Measurements from ENCODE around the gene PON3. TPM values are rescaled to one million over a fixed set of nuclear protein-coding genes. Genes with fewer than 3 reads are reported as not detected.
A peak's percentile ranks its signal among the peaks of the same experiment; 100 is the strongest.

PON3 gene
- total and polyA plus RNA-seq, 2 of the 13 experiments (the other 11 are each of a cell fraction or from before 2014, with no cell fraction given) = 23.6 to 37.8 TPM

DNA sequence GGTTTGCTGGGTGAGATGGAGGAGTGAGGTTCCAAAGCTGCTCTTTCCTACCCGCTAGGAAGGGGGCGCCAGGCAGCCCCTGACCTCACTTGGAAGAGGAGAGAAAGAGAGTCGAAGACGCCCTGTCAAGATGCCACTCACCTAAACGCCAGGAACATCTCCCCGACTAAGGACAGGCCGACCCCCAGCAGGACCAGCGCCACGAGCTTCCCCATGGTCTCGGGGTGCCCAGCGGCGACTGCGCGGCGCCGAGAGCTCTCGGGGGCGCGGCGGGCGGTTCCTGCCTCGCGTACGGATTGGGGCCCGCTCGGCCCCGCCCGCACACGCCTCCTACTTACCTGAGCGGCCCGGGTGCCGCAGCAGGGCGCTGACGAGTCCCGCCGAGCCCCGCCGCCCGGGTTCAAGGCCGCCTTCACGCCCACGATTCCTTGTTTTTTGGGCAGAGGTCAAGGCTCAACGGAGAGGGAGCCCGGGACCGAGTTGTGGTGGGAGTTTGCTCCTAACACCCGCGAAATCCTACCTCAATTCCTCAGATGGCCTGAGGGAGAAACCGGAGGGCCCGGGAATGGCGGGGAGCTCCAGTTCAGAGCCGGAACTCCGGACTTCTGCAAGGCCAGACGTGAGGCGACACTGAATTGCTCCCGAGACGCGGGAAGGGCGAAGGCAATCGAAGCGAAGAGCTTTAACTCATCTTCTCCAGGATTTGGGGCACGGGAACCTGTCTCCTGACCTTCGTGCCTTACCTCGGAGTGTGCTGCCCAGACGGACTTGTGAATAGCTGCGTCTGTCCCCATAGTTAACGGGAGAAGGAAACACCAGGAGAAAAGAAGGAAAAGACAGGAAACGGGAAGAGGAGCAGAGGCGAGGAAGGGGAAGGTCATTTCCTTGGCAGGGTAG lies at the start of gene PON3 (continued):
- TF ChIP-seq ONECUT2 (CRISPR knock-in tag; IDR thresholded peaks at IDR 0.05) (0 out of 2 replicates have a peak, but pooled peaks have one; percentile 8), ZNF768 (CRISPR knock-in tag; IDR thresholded peaks at IDR 0.05) (peak; percentile 40; the same call in 1 of the 2 replicates), TOPORS (CRISPR knock-in tag; IDR thresholded peaks at IDR 0.05) (0 out of 2 replicates have a peak, but pooled peaks have one; percentile 7), POLR2AphosphoS2 (IDR thresholded peaks at IDR 0.05; ENCODE audit: low read depth, low read length) (no peak), ZKSCAN8 (CRISPR knock-in tag; IDR thresholded peaks at IDR 0.05; ENCODE audit: borderline replicate concordance) (0 out of 2 replicates have a peak, but pooled peaks have one; percentile 31), ZNF225 (CRISPR knock-in tag; IDR thresholded peaks at IDR 0.05) (no peak), NFIB (CRISPR knock-in tag; IDR thresholded peaks at IDR 0.05; ENCODE audit: borderline replicate concordance) (0 out of 2 replicates have a peak, but pooled peaks have one; percentile 18), CREB1 (IDR thresholded peaks at IDR 0.05) (no peak), CREB1 (CRISPR knock-in tag; IDR thresholded peaks at IDR 0.05) (no peak), SIX4 (CRISPR knock-in tag; IDR thresholded peaks at IDR 0.05) (0 out of 2 replicates have a peak, but pooled peaks have one; percentile 11), CAMTA2 (CRISPR knock-in tag; IDR thresholded peaks at IDR 0.05; ENCODE audit: borderline replicate concordance) (peak; percentile 87), EHMT2 (IDR thresholded peaks at IDR 0.05; ENCODE audit: borderline replicate concordance, low read depth, low read length) (no peak), ISX (CRISPR knock-in tag; conservative IDR thresholded peaks at IDR 0.05) (0 out of 2 replicates have a peak, but pooled peaks have one; percentile 57), ZNF484 (CRISPR knock-in tag; IDR thresholded peaks at IDR 0.05; ENCODE audit: borderline replicate concordance, low read depth) (no peak), FOXA3 (CRISPR knock-in tag; IDR thresholded peaks at IDR 0.05) (peak; percentile 28; the same call in 1 of the 2 replicates)
- TF ChIP-seq, protein P1, sequence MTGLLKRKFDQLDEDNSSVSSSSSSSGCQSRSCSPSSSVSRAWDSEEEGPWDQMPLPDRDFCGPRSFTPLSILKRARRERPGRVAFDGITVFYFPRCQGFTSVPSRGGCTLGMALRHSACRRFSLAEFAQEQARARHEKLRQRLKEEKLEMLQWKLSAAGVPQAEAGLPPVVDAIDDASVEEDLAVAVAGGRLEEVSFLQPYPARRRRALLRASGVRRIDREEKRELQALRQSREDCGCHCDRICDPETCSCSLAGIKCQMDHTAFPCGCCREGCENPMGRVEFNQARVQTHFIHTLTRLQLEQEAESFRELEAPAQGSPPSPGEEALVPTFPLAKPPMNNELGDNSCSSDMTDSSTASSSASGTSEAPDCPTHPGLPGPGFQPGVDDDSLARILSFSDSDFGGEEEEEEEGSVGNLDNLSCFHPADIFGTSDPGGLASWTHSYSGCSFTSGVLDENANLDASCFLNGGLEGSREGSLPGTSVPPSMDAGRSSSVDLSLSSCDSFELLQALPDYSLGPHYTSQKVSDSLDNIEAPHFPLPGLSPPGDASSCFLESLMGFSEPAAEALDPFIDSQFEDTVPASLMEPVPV (CRISPR knock-in tag; IDR thresholded peaks at IDR 0.05) = peak; percentile 88
- TF ChIP-seq, protein P2, sequence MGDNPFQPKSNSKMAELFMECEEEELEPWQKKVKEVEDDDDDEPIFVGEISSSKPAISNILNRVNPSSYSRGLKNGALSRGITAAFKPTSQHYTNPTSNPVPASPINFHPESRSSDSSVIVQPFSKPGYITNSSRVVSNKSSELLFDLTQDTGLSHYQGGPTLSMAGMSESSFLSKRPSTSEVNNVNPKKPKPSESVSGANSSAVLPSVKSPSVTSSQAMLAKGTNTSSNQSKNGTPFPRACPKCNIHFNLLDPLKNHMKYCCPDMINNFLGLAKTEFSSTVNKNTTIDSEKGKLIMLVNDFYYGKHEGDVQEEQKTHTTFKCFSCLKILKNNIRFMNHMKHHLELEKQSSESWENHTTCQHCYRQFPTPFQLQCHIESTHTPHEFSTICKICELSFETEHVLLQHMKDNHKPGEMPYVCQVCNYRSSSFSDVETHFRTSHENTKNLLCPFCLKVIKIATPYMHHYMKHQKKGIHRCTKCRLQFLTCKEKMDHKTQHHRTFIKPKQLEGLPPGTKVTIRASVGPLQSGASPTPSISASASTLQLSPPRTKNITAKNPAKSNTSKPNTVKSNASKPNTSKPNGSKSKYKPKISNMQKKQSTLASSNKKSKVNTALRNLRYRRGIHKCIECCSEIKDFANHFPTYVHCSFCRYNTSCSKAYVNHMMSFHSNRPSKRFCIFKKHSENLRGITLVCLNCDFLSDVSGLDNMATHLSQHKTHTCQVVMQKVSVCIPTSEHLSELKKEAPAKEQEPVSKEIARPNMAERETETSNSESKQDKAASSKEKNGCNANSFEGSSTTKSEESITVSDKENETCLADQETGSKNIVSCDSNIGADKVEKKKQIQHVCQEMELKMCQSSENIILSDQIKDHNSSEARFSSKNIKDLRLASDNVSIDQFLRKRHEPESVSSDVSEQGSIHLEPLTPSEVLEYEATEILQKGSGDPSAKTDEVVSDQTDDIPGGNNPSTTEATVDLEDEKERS (CRISPR knock-in tag; IDR thresholded peaks at IDR 0.05) = no peak
- TF ChIP-seq, protein P3, sequence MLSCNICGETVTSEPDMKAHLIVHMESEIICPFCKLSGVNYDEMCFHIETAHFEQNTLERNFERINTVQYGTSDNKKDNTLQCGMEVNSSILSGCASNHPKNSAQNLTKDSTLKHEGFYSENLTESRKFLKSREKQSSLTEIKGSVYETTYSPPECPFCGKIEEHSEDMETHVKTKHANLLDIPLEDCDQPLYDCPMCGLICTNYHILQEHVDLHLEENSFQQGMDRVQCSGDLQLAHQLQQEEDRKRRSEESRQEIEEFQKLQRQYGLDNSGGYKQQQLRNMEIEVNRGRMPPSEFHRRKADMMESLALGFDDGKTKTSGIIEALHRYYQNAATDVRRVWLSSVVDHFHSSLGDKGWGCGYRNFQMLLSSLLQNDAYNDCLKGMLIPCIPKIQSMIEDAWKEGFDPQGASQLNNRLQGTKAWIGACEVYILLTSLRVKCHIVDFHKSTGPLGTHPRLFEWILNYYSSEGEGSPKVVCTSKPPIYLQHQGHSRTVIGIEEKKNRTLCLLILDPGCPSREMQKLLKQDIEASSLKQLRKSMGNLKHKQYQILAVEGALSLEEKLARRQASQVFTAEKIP (CRISPR knock-in tag; IDR thresholded peaks at IDR 0.05; ENCODE audit: borderline replicate concordance) = no peak
- TF ChIP-seq, protein P4, sequence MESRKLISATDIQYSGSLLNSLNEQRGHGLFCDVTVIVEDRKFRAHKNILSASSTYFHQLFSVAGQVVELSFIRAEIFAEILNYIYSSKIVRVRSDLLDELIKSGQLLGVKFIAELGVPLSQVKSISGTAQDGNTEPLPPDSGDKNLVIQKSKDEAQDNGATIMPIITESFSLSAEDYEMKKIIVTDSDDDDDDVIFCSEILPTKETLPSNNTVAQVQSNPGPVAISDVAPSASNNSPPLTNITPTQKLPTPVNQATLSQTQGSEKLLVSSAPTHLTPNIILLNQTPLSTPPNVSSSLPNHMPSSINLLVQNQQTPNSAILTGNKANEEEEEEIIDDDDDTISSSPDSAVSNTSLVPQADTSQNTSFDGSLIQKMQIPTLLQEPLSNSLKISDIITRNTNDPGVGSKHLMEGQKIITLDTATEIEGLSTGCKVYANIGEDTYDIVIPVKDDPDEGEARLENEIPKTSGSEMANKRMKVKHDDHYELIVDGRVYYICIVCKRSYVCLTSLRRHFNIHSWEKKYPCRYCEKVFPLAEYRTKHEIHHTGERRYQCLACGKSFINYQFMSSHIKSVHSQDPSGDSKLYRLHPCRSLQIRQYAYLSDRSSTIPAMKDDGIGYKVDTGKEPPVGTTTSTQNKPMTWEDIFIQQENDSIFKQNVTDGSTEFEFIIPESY (CRISPR knock-in tag; IDR thresholded peaks at IDR 0.05) = no peak

All from HepG2 (cell line).